ENCODE data around the gene PHKB. TPM values are rescaled to one million over a fixed set of nuclear protein-coding genes. Genes with fewer than 3 reads are reported as not detected.

PHKB gene
- total RNA-seq, 2 experiments from 2014 or later: 12.6 to 12.8 TPM

DNA sequence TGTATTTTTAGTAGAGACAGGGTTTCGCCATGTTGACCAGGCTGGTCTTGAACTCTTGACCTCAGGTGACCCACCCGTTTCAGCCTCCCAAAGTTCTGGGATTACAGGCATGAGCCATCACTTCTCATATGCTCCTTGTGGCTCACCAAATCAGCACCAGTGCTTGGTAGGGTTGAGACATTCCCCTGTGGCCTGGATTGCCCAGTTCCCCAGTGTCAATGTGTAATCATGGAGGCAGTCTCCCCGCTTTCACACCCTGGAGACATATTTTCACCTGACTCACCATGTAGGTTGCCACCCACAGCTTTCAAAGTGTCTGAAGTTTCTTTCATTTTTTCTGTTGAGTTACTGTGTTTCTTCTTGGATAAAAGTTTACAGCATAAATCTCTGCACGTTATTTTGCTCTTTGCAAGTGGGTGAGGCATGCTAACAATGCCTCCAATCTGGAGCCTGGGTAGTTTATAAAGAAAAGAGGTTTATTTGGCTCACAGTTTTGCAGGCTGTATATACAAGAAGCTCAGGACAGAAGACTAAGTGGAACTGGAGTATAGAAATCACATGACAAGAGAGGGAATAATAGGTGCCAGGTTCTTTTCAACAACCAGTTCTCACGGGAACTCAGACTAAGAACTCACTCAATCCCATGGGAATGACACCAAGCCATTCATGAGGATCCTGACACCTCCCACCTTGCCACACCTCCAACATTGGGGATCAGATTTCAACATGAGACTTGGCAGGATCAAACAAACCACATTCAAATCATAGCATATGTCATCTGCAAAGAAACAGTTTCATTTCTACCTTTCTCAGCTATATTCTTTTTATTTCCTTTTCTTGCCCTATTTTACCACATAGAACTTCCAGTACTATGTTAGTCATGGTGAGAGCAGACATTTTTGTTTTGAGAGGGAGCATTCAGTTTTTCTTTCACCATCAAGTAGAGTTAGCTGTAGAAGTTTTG lies 113.2 kb downstream of the PHKB start:
- peaks cover 4% of the 10 kb centered on the region for H3K9me3 Mint-ChIP-seq (ENCODE audit: low read depth)
- ChIA-PET CTCF (interaction anchor here (1.4 kb wide), 1 partner anchor 25 kb away, joined by 6 read pairs; no protein-coding TSS in a partner anchor), POLR2A (interaction anchor here (0.6 to 0.7 kb wide), 2 partner anchors 113 to 792 kb away, joined by 3 read pairs; partner anchors contain the start of gene PHKB)
- peaks cover 46% of the 10 kb centered on the region for H3K4me1 Mint-ChIP-seq
- peak; percentile 87 for ATAC-seq
- peak; percentile 66 for DNase-seq
- intact Hi-C loops (cut with DNase I, micrococcal nuclease): loop anchor here (1.0 to 10.0 kb wide), 3 partner anchors 113 to 580 kb away; partner anchors contain the start of genes ABCC12 (in 2 of the 2), ITFG1 (in 1 of the 2), NETO2 (in 1 of the 2) and PHKB (in 1 of the 2)
- H3K36me3 Mint-ChIP-seq (ENCODE audit: low read depth): peaks cover 17% of the 10 kb centered on the region
- no peaks in the 10 kb centered on the region for H3K27me3 Mint-ChIP-seq
- peak overlapping the region; percentile 78 for H3K27ac Mint-ChIP-seq
- H3K4me3 Mint-ChIP-seq: no peak overlapping the region

DNA sequence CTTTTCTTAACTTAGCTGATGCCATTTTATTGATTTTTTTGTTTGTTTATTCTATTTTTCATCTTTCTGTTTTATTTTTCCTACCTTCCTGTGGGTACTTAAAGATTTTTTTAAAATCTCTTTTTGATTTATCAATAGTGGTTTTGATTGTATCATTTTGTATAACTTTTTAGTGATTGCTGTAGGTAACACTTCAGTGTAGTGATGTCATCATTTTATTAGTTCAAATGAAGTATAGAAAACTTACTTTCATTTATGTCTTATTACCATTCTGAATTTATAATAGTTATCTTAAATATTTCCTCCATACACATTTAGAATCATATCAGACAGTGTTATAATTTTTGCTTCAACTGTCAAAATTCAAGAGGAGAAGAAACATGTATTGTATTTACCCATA lies 115.9 kb downstream of the PHKB start:
- intact Hi-C loops (cut with DNase I, micrococcal nuclease): loop anchor here (10.0 kb wide), 2 partner anchors 432 to 578 kb away; partner anchors contain the start of genes ABCC12 (in 2 of the 2) and NETO2 (in 1 of the 2)
- ChIA-PET CTCF (no interaction called here), POLR2A (no interaction called here)
- DNase-seq: no peak
- H3K36me3 Mint-ChIP-seq (ENCODE audit: low read depth): peaks cover 17% of the 10 kb centered on the region
- H3K4me1 Mint-ChIP-seq: peaks cover 44% of the 10 kb centered on the region
- H3K27ac Mint-ChIP-seq: no peak overlapping the region
- no peaks in the 10 kb centered on the region for H3K27me3 Mint-ChIP-seq
- ATAC-seq: no peak
- H3K4me3 Mint-ChIP-seq: no peak overlapping the region
- peaks cover 3% of the 10 kb centered on the region for H3K9me3 Mint-ChIP-seq (ENCODE audit: low read depth)

DNA sequence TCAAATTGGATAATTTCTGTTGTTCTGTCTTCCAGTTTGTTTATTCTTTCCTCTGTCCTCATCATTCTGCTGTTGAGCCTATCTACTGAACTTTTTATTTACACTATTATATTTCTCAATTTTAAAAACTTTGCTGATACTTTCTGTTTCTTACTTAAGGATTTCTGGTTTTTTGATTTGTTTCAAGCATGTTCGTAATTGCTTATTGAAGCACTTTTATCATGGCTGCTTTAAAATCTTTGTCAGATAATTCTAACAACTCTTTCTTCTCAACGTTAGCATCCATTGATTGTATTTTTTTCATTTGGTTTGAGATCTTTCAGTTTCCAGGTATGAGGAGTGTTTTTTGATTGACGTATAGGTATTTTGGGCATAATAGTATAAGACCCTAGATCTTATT lies 116.9 kb downstream of the PHKB start:
- Mint-ChIP-seq H3K9me3 (ENCODE audit: low read depth) (peaks cover 3% of the 10 kb centered on the region), H3K27ac (no peak overlapping the region), H3K36me3 (ENCODE audit: low read depth) (peaks cover 8% of the 10 kb centered on the region), H3K4me3 (no peak overlapping the region), H3K27me3 (no peaks in the 10 kb centered on the region), H3K4me1 (peaks cover 40% of the 10 kb centered on the region)
- DNase-seq (no peak), ATAC-seq (no peak)
- intact Hi-C loops (cut with DNase I, micrococcal nuclease): loop anchor here (10.0 kb wide), 2 partner anchors 433 to 577 kb away; partner anchors contain the start of genes ABCC12 (in 2 of the 2) and NETO2 (in 1 of the 2)
- ChIA-PET CTCF (interaction anchor here (1.3 kb wide), 1 partner anchor 19 kb away, joined by 3 read pairs; no protein-coding TSS in a partner anchor), POLR2A (no interaction called here)

DNA sequence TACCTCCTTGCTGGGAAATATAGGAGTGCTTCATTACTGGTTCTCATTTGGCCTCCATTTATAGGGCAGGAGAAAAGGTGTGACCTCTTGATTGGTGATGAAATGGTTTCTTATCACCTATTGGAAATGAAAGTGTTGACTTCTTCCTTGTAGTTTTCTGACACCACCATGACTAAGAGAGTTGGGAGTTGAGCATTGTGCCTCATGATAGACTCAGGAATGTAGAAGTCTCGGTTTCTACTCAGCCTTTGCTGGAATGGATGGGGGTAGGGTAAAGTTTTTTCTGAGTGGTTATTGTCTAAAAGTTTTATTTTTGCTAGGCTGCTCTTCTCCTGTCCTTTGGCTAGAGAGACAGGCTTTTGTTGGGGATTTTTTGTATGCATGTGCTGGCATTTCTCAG lies 117.4 kb downstream of the PHKB start:
- ChIA-PET CTCF (interaction anchor here (1.1 to 1.3 kb wide), 2 partner anchors 10 to 20 kb away, joined by 3 read pairs; no protein-coding TSS in a partner anchor), POLR2A (interaction anchor here (0.6 kb wide), 1 partner anchor 199 kb away, joined by 3 read pairs; no protein-coding TSS in a partner anchor)
- peaks cover 3% of the 10 kb centered on the region for H3K9me3 Mint-ChIP-seq (ENCODE audit: low read depth)
- H3K4me3 Mint-ChIP-seq: no peak overlapping the region
- H3K27me3 Mint-ChIP-seq: no peaks in the 10 kb centered on the region
- ATAC-seq (peak; percentile 32), DNase-seq (no peak)
- intact Hi-C loops (cut with DNase I, micrococcal nuclease): loop anchor here (10.0 kb wide), 2 partner anchors 434 to 576 kb away; partner anchors contain the start of genes ABCC12 (in 2 of the 2) and NETO2 (in 1 of the 2)
- H3K4me1 Mint-ChIP-seq: peaks cover 38% of the 10 kb centered on the region
- peaks cover 8% of the 10 kb centered on the region for H3K36me3 Mint-ChIP-seq (ENCODE audit: low read depth)
- H3K27ac Mint-ChIP-seq: no peak overlapping the region

DNA sequence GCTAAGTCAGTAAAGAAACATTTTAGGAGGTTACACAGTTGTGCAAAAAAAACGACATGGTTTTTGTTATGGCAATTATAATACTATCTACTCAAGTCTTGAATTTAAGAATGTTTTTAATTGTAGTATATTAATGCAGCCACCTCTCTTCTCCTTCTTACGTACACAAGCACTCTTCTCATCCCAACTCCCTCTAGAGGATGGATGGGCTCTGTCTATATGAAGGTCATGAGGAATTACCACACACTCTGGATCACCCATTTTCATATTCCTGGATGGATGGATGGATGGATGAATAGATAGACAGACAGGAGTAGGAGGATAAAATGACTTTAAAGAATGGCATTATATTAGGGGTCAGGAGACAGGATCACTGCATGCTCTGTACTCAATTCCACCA lies 120.0 kb downstream of the PHKB start:
- Mint-ChIP-seq H3K9me3 (ENCODE audit: low read depth) (no peaks in the 10 kb centered on the region), H3K36me3 (ENCODE audit: low read depth) (peaks cover 7% of the 10 kb centered on the region), H3K27ac (no peak overlapping the region), H3K4me1 (peaks cover 17% of the 10 kb centered on the region), H3K4me3 (no peak overlapping the region), H3K27me3 (no peaks in the 10 kb centered on the region)
- intact Hi-C loops (cut with DNase I, micrococcal nuclease): no loop called here
- ATAC-seq: no peak
- no peak for DNase-seq
- ChIA-PET CTCF (no interaction called here), POLR2A (no interaction called here)

DNA sequence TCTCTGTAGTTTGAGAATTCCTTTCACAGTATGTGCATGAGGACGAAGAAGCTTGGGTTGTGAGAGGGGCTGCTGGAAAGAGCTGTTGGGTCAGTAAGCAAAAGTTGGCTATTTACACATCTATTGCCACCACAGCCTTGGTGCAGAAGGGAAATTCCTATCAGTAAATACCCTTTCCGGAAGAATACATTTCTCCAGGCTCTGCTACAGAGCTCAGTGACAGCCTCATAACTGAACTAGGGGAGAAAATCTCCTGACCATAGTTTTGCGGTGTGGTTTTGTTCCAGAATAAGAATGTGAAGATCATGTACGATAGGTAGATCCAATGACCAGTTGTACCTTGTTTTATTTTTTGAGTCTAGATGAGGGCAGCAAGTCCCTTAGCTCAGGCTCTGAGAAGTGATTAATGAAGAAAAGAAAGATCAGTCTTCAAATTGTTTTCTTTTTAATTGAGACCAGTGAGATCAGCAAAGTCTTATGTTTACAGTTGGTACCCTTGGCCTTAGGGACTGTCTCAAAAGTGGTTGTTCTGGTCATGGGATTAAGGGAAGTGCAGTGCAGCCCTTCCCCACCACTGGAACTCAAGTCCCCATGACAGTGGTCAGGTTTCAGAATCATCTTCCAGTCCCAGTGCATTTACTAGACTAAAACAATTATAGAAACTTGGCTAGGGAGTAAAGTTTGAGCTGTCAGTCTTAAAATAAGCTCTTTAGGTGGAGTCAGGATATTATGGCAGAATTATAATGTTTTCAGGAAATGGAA lies 123.5 kb downstream of the PHKB start:
- POLR2A ChIA-PET: no interaction called here
- H3K9me3 Mint-ChIP-seq (ENCODE audit: low read depth): no peaks in the 10 kb centered on the region
- CTCF ChIA-PET: interaction anchor here (1.0 kb wide), 1 partner anchor 11 kb away, joined by 3 read pairs; no protein-coding TSS in a partner anchor
- H3K4me3 Mint-ChIP-seq: no peak overlapping the region
- DNase-seq: no peak
- H3K27ac Mint-ChIP-seq: no peak overlapping the region
- peaks cover 8% of the 10 kb centered on the region for H3K36me3 Mint-ChIP-seq (ENCODE audit: low read depth)
- H3K4me1 Mint-ChIP-seq: no peaks in the 10 kb centered on the region
- H3K27me3 Mint-ChIP-seq: no peaks in the 10 kb centered on the region
- intact Hi-C loops (cut with DNase I, micrococcal nuclease): no loop called here
- no peak for ATAC-seq

DNA sequence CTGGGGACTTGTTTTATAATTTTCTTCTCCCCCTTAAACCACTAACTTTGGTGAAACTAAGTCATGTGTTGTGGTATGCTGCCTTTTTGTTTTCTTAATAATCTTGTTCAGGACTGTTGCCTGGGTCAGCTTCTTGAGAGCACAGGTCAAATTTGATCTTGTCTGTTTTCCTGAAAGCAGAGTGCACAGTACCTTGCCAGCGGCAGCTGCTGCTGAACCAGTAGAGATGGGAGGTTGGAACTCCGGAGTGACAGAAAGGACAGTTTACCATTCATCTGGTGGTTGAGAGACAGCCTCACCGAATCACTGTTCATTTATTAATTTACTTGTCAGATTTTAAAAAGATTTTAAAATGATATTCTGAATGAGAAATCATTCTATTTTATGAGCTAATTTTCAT lies 125.0 kb downstream of the PHKB start:
- Mint-ChIP-seq H3K9me3 (ENCODE audit: low read depth) (no peaks in the 10 kb centered on the region), H3K36me3 (ENCODE audit: low read depth) (peaks cover 15% of the 10 kb centered on the region), H3K4me1 (no peaks in the 10 kb centered on the region), H3K4me3 (no peak overlapping the region), H3K27me3 (no peaks in the 10 kb centered on the region), H3K27ac (no peak overlapping the region)
- POLR2A ChIA-PET: no interaction called here
- intact Hi-C loops (cut with DNase I, micrococcal nuclease): no loop called here
- no peak for DNase-seq
- CTCF ChIA-PET: no interaction called here
- no peak for ATAC-seq

DNA sequence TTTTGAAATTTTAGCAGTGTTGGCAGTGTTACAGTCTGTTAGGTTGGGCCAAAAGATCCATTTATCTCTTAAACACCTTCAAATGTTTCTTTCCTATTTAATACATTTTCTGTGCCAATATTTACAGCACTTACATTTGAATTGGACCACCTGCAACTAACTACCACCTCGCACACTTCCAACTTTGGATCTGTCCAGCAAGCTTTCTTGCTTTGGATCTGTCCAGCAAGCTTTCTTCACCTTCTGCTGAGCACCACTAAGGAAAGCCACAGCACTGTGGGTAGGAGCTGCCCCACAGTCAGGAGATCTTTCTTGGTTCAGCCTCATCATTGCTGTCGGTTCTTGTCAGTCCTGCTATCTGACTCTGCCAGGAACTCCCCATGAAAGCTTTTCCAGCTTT lies 129.3 kb downstream of the PHKB start:
- ATAC-seq (no peak), DNase-seq (no peak)
- H3K4me1 Mint-ChIP-seq: no peaks in the 10 kb centered on the region
- intact Hi-C loops (cut with DNase I, micrococcal nuclease): no loop called here
- H3K9me3 Mint-ChIP-seq (ENCODE audit: low read depth): no peaks in the 10 kb centered on the region
- H3K36me3 Mint-ChIP-seq (ENCODE audit: low read depth): peaks cover 28% of the 10 kb centered on the region
- no peak overlapping the region for H3K4me3 Mint-ChIP-seq
- ChIA-PET CTCF (no interaction called here), POLR2A (no interaction called here)
- H3K27ac Mint-ChIP-seq: no peak overlapping the region
- no peaks in the 10 kb centered on the region for H3K27me3 Mint-ChIP-seq

DNA sequence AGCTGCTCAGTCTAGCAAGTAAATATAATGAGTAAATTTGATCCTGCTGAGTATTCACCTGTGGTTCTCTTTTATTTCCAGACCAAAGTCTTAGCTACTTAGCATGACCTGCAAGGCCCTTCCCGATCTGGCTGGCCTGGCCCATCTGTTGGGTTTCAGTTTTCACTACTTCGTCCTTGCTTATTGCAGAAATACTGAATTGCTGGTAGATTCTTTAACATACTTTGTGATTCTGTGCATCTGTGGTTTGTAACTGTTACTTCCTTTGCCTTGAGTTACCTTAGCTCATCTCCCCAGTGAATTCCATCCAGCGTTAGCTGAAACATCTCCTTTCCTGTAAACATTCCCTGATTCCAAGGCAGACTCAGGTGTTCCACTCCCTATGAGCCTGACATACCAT lies 131.1 kb downstream of the PHKB start:
- intact Hi-C loops (cut with DNase I, micrococcal nuclease): no loop called here

DNA sequence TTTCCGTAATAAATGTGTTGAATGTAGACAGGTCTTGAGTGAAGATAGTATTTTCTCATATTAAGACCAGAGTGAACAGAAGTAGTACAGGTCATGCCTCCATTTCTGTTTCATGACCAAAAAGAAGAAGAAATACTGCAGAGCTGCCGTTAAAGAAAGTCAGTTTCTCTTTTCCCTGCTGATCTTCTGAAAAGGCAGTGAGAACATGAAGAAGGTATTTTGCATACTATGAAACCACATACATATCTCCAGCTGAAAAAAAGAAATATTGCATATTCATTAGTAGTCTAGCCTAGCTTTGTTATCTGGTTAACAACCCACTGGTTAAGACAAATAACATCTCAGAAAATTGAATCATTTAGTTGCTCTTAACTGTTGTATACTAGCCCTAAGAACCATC lies 138.4 kb downstream of the PHKB start:
- intact Hi-C loops (cut with DNase I, micrococcal nuclease): no loop called here
- Mint-ChIP-seq H3K4me1 (no peaks in the 10 kb centered on the region), H3K36me3 (ENCODE audit: low read depth) (peaks cover 10% of the 10 kb centered on the region), H3K9me3 (ENCODE audit: low read depth) (no peaks in the 10 kb centered on the region), H3K4me3 (no peak overlapping the region), H3K27me3 (no peaks in the 10 kb centered on the region), H3K27ac (no peak overlapping the region)
- ChIA-PET POLR2A (interaction anchor here (0.6 kb wide), 1 partner anchor 8 kb away, joined by 3 read pairs; no protein-coding TSS in a partner anchor), CTCF (no interaction called here)
- ATAC-seq: no peak
- no peak for DNase-seq

More for the DNA sequence above, 131.1 kb downstream of the PHKB start:
- ATAC-seq: no peak
- Mint-ChIP-seq H3K27me3 (no peaks in the 10 kb centered on the region), H3K27ac (no peak overlapping the region), H3K4me3 (no peak overlapping the region), H3K9me3 (ENCODE audit: low read depth) (no peaks in the 10 kb centered on the region), H3K36me3 (ENCODE audit: low read depth) (peaks cover 30% of the 10 kb centered on the region), H3K4me1 (no peaks in the 10 kb centered on the region)
- ChIA-PET POLR2A (no interaction called here), CTCF (interaction anchor here (1.1 kb wide), 1 partner anchor 112 kb away, joined by 3 read pairs; no protein-coding TSS in a partner anchor)
- no peak for DNase-seq

DNA sequence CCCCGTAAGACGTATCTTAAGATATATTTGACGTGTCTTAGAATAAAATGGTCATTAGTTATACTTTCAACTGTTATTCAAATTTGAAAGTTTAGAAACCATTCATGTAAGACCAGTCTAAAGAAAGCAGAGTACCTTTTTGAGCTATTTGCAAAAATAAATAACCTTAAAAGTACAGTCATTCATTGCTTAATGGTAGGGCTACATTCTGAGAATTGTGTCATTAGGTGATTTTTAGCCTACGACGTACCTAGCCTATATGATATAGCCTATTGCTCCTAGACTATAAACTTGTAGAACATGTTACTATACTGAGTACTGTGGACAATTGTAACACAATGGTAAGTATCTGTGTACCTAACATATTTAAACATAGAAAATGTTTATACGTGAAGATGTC lies 139.2 kb downstream of the PHKB start:
- CTCF ChIA-PET: no interaction called here
- intact Hi-C loops (cut with DNase I, micrococcal nuclease): no loop called here
- Mint-ChIP-seq H3K27me3 (no peaks in the 10 kb centered on the region), H3K27ac (no peak overlapping the region), H3K4me1 (no peaks in the 10 kb centered on the region), H3K9me3 (ENCODE audit: low read depth) (no peaks in the 10 kb centered on the region), H3K36me3 (ENCODE audit: low read depth) (peaks cover 12% of the 10 kb centered on the region), H3K4me3 (no peak overlapping the region)
- DNase-seq (no peak), ATAC-seq (no peak)
- POLR2A ChIA-PET: no interaction called here

All from activated CD4-positive, alpha-beta T cell treated with anti-CD3 and anti-CD28 coated beads for 36 hours (primary cell).